GM12891 (cell line): ENCODE results near the gene TAL2.

ENCODE experiments used
- POLR2A ChIP-seq: IDR thresholded peaks from 2 replicates; pipeline ENCODE4 v1.6.1; 2011; ENCODE audit warnings: low read depth, low read length, control low read depth
- POLR2AphosphoS5 ChIP-seq: IDR thresholded peaks from 2 replicates; pipeline ENCODE4 v1.6.1; 2011; ENCODE audit warnings: low read depth, low read length, control low read depth
- TAF1 ChIP-seq: IDR thresholded peaks from 2 replicates; pipeline ENCODE4 v1.6.1; 2011; ENCODE audit warnings: low read depth, low read length, control low read depth

DNA sequence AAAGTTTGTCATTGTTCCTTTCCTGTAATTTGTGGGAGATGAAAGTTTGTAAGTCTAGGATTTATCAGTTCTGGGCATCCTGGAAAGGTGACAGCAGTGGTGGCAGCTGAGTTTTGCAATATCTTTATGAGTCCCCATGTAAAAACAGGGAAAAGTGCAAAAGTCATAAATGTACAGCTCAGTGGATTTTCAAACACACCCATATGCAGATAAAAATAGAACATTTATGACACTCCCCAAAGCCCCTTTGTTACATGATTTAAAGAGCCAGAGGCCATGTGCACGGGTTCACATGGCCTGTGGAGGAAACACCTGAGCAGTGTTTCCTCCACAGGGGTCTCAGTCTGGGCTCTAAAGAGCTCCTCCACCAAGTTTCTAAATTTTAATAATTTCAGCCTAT, 38.4 kb downstream of the TAL2 start:
- TF ChIP-seq POLR2A (no peak), POLR2AphosphoS5 (no peak), TAF1 (no peak)
